BE2C (cell line): Measurements from ENCODE around the gene PPP2R1B.

Experiments
- DNase-seq: peaks from one replicate; pipeline ENCODE4 v3.0.0-alpha.2; 2020
- H3K27me3 ChIP-seq: fragments of 250-450 bp; sonication (Bioruptor Pico); 2 replicates; pipeline ENCODE4 v1.5.1; 2020; ENCODE audit warnings: mild to moderate bottlenecking
- H3K36me3 ChIP-seq: fragments of 250-450 bp; sonication (Bioruptor Pico); 2 replicates; pipeline ENCODE4 v1.5.1; 2020; ENCODE audit warnings: mild to moderate bottlenecking
- H3K4me1 ChIP-seq: fragments of 250-450 bp; sonication (Bioruptor Pico); 2 replicates; pipeline ENCODE4 v1.5.1; 2020
- H3K4me3 ChIP-seq: 2 replicates; pipeline ENCODE4 v1.5.1; 2011; ENCODE audit warnings: low read depth, low read length
- H3K9me3 ChIP-seq: fragments of 250-450 bp; sonication (Bioruptor Pico); 2 replicates; pipeline ENCODE4 v1.5.1; 2020
- CTCF ChIP-seq: IDR thresholded peaks from 2 replicates; pipeline ENCODE4 v1.5.1; 2012; ENCODE audit warnings: mild to moderate bottlenecking, low read depth, low read length

PPP2R1B gene

GRCh38 chr11:111729831-111730311, 36.3 kb downstream of the PPP2R1B start:
- H3K9me3 ChIP-seq: no peaks in the 10 kb centered on the region
- no peak for DNase-seq
- peaks cover 14% of the 10 kb centered on the region for H3K4me1 ChIP-seq
- no peak overlapping the region for H3K4me3 ChIP-seq
- H3K27me3 ChIP-seq: no peaks in the 10 kb centered on the region
- H3K36me3 ChIP-seq: no peaks in the 10 kb centered on the region
- no peak for TF ChIP-seq CTCF

GRCh38 chr11:111729071-111729830, 36.9 kb downstream of the PPP2R1B start:
- Histone ChIP-seq H3K36me3 (peaks cover 5% of the 10 kb centered on the region), H3K27me3 (no peaks in the 10 kb centered on the region), H3K4me1 (peaks cover 9% of the 10 kb centered on the region), H3K4me3 (no peak overlapping the region), H3K9me3 (no peaks in the 10 kb centered on the region)
- TF ChIP-seq CTCF: no peak
- no peak for DNase-seq

DNA sequence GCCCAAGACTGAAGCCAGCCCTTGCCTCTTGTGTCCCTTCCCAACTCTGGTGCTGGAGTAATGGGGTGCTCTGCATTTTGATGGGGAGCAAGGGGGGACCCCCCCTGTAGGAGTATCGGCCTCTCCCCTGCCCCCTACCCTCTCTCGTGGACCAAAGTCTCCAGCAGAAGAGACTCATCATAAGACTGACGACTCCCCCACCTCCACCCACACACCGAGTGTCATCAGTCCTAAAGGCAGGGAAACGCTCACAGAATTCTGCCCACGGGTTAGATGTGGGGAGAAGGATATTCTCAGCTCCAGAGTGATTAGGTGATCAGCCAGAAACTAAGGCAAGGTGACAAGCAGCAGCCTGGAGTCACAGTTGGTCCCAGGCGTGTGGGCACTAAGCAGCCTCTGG, 38.8 kb downstream of the PPP2R1B start:
- Histone ChIP-seq H3K4me3 (no peak overlapping the region), H3K4me1 (peaks cover 19% of the 10 kb centered on the region), H3K27me3 (no peaks in the 10 kb centered on the region), H3K9me3 (no peaks in the 10 kb centered on the region), H3K36me3 (peaks cover 10% of the 10 kb centered on the region)
- no peak for DNase-seq
- no peak for TF ChIP-seq CTCF

- peaks cover 19% of the 10 kb centered on the region for H3K4me1 ChIP-seq
- DNase-seq: no peak
- H3K27me3 ChIP-seq: no peaks in the 10 kb centered on the region
- TF ChIP-seq CTCF: no peak
- H3K4me3 ChIP-seq: no peak overlapping the region
- peaks cover 17% of the 10 kb centered on the region for H3K36me3 ChIP-seq
- H3K9me3 ChIP-seq: no peaks in the 10 kb centered on the region
Observed at GRCh38 chr11:111726301-111726713, 39.9 kb downstream of the PPP2R1B start.

DNA sequence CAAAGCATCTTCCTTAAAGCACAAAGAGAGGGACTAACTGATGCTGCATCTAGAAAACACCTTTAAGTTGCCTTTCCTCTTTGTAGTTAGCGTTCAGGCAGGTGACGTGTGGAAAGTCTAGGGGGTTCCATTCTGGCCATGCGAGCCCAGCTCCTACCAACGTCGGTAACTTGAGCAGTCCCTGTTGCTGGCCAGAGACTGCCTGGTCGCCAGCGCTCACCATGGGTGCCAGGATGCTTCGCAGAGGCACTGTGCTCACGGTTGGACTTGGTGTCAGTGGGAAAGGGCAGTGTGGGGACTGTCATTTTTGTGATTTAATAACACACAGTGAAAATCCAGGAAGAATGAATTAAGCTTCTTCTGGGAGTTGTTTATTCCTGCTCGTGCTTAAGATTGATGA, 40.6 kb downstream of the PPP2R1B start:
- H3K27me3 ChIP-seq: no peaks in the 10 kb centered on the region
- no peak overlapping the region for H3K4me3 ChIP-seq
- H3K36me3 ChIP-seq: peaks cover 24% of the 10 kb centered on the region
- peaks cover 16% of the 10 kb centered on the region for H3K4me1 ChIP-seq
- no peaks in the 10 kb centered on the region for H3K9me3 ChIP-seq
- DNase-seq: no peak
- no peak for TF ChIP-seq CTCF

DNA sequence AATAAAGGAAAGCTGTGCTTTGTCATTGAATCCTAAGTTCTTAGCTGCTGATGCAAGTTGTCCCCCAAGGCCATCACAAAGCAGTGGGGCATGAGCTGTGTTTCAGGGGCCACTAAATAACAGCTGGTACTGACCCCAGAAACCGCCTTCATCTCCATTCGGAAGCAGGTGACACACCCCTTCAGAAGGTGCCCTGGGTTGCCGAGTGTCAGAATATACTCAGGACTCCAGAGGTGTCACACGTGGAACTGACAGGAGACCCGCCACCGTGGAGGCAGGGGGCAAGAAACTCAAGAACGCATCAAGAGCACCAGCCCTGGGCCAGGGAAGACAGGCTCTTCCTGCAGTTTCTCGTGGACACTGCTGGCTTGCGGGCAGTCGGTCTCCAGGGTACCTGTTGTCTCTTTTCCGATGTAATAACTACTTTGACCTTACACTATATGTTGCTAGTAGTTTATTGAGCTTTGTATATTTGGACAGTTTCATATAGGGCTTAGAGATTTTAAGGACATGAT, 41.5 kb downstream of the PPP2R1B start:
- no peak for DNase-seq
- no peaks in the 10 kb centered on the region for H3K27me3 ChIP-seq
- H3K9me3 ChIP-seq: no peaks in the 10 kb centered on the region
- H3K4me1 ChIP-seq: peaks cover 10% of the 10 kb centered on the region
- H3K36me3 ChIP-seq: peaks cover 29% of the 10 kb centered on the region
- no peak overlapping the region for H3K4me3 ChIP-seq
- TF ChIP-seq CTCF: no peak
